HCT116 (cell line): ENCODE measurements around the gene RPL37A. TPM values are rescaled to one million over a fixed set of nuclear protein-coding genes. Genes with fewer than 3 reads are reported as not detected.

Experiments used
- ATAC-seq: fragments of 200-7000 bp; cut with Tn5 transposase; 2 replicates; pipeline ENCODE4 v1.9.1; 2020; ENCODE audit warnings: mild to moderate bottlenecking, moderate library complexity
- BruUV-seq: library from RNA; stranded (reverse); fragments of 400-500 nt; replicated peaks from 2 replicates; lab custom pipeline; 2021; lab: Mats Ljungman, UMichigan
- CTCF ChIA-PET: fragments of 300-600 bp; sonication (Branson Sonifier 250); formaldehyde crosslinking; loops from one replicate; lab custom pipeline; 2021; ENCODE audit warnings: antibody characterized with exemption; lab: Charles Lee
- POLR2A ChIA-PET: fragments of 300-600, 350-600 bp; sonication (Branson Sonifier 250); formaldehyde crosslinking; loops from one replicate; lab custom pipeline; 2021; ENCODE audit warnings: antibody characterized with exemption; lab: Charles Lee
- RAD21 ChIA-PET, 2 experiments: fragments of 300-600 bp; sonication (Branson Sonifier 250); formaldehyde crosslinking; loops; one replicate each; lab custom pipeline; 2023; ENCODE audit warnings: low total read pairs in 2 of 2; ENCODE audit not compliant: uncharacterized antibody in 2 of 2, unreplicated experiment in 2 of 2, low non-redundant PET in 1 of 2; lab: Charles Lee
- DNase-seq: peaks from one replicate; pipeline ENCODE4 v3.0.0-alpha.2; 2010; ENCODE audit warnings: low read depth, low spot score
- H2AFZ ChIP-seq: fragments of 200-600 bp; shearing (Covaris generic), sonication (generic); 2 replicates; pipeline ENCODE4 v1.6.1; 2017; ENCODE audit warnings: low read depth, mixed run types, mixed read lengths, antibody characterized with exemption, low read length; ENCODE audit not compliant: poor library complexity, severe bottlenecking
- H3K27ac ChIP-seq: 2 replicates; pipeline ENCODE4 v1.5.1; 2012; ENCODE audit warnings: low read depth, low read length
- H3K27me3 ChIP-seq: fragments of 200-600 bp; sonication (generic); 2 replicates; pipeline ENCODE4 v1.6.1; 2016; ENCODE audit warnings: mixed run types, low read length, mixed read lengths; ENCODE audit not compliant: insufficient read depth
- H3K36me3 ChIP-seq, 2 experiments: fragments of 200-500 bp in 1 of 2; fragments of 200-600 bp in 1 of 2; sonication (Bioruptor generic) in 1 of 2; sonication (generic) in 1 of 2; 2 replicates each; pipeline versions ENCODE4 v1.5.1 to v1.6.1; 2014 to 2016; ENCODE audit warnings: low read length in 2 of 2, inconsistent platforms in 1 of 2, mixed read lengths in 1 of 2, mixed run types in 1 of 2; ENCODE audit not compliant: insufficient read depth in 2 of 2, control insufficient read depth in 1 of 2
- H3K4me1 ChIP-seq, 2 experiments: fragments of 200-600 bp in 1 of 2; sonication (generic) in 1 of 2; 2 replicates each; pipeline versions ENCODE4 v1.5.1 to v1.6.1; 2012 to 2017; ENCODE audit warnings: low read length in 2 of 2, inconsistent platforms in 1 of 2, mild to moderate bottlenecking in 1 of 2, mixed read lengths in 1 of 2, mixed run types in 1 of 2, moderate library complexity in 1 of 2; ENCODE audit not compliant: insufficient read depth in 2 of 2, control insufficient read depth in 1 of 2
- H3K4me2 ChIP-seq: fragments of 200-600 bp; sonication (generic); 2 replicates; pipeline ENCODE4 v1.6.1; 2017; ENCODE audit warnings: mixed run types, low read length, mixed read lengths
- H3K4me3 ChIP-seq, 2 experiments: fragments of 200-600 bp in 1 of 2; sonication (generic) in 1 of 2; replicated peaks in 1 of 2; 2 replicates each; pipeline ENCODE4 v1.5.1; 2011 to 2016; ENCODE audit warnings: low read length in 2 of 2, control low read depth in 1 of 2, low read depth in 1 of 2, mild to moderate bottlenecking in 1 of 2, mixed read lengths in 1 of 2, mixed run types in 1 of 2
- H3K79me2 ChIP-seq: fragments of 200-600 bp; sonication (generic); 2 replicates; pipeline ENCODE4 v1.6.1; 2017; ENCODE audit warnings: mild to moderate bottlenecking, mixed run types, low read length, moderate library complexity, mixed read lengths; ENCODE audit not compliant: insufficient read depth
- H3K9ac ChIP-seq: fragments of 200-600 bp; sonication (generic); 2 replicates; pipeline ENCODE4 v1.6.1; 2016; ENCODE audit warnings: low read length, mixed read lengths
- H3K9me2 ChIP-seq: fragments of 200-600 bp; sonication (generic), shearing (Covaris generic); 2 replicates; pipeline ENCODE4 v1.6.1; 2017; ENCODE audit warnings: mixed run types, mild to moderate bottlenecking, moderate library complexity; ENCODE audit not compliant: insufficient read depth
- H3K9me3 ChIP-seq, 2 experiments: fragments of 200-500 bp in 1 of 2; fragments of 200-600 bp in 1 of 2; sonication (Bioruptor generic) in 1 of 2; sonication (generic) in 1 of 2; 2 replicates each; pipeline ENCODE4 v1.6.1; 2014 to 2017; ENCODE audit warnings: low read length in 2 of 2, mixed read lengths in 2 of 2, inconsistent platforms in 1 of 2, low read depth in 1 of 2, mild to moderate bottlenecking in 1 of 2, mixed run types in 1 of 2, moderate library complexity in 1 of 2; ENCODE audit not compliant: control insufficient read depth in 1 of 2, insufficient read depth in 1 of 2
- H4K20me1 ChIP-seq: fragments of 200-600 bp; sonication (generic), shearing (Covaris generic); 2 replicates; pipeline ENCODE4 v1.6.1; 2017; ENCODE audit warnings: mixed run types, mild to moderate bottlenecking, moderate library complexity; ENCODE audit not compliant: insufficient read depth
- ATF3 ChIP-seq: IDR thresholded peaks from 2 replicates; pipeline ENCODE4 v1.6.1; 2012
- CBX3 ChIP-seq: IDR thresholded peaks from 2 replicates; pipeline ENCODE4 v1.6.1; 2012; ENCODE audit warnings: low read depth
- CEBPB ChIP-seq: IDR thresholded peaks from 2 replicates; pipeline ENCODE4 v1.6.1; 2012; ENCODE audit warnings: low read depth
- CTCF ChIP-seq, 3 experiments: fragments of 200-600 bp in 1 of 3; sonication (generic) in 1 of 3; IDR thresholded peaks in 2 of 3; conservative IDR thresholded peaks in 1 of 3; 2 replicates each; pipeline ENCODE4 v1.5.1; 2012 to 2017; ENCODE audit warnings: low read depth in 2 of 3, low read length in 2 of 3, antibody characterized with exemption in 1 of 3, borderline replicate concordance in 1 of 3, control low read depth in 1 of 3, mild to moderate bottlenecking in 1 of 3, mixed read lengths in 1 of 3, mixed run types in 1 of 3, moderate library complexity in 1 of 3; ENCODE audit not compliant: insufficient read depth in 1 of 3
- ELF1 ChIP-seq: IDR thresholded peaks from 2 replicates; pipeline ENCODE4 v1.6.1; 2012; ENCODE audit warnings: low read depth, borderline replicate concordance
- EZH2 ChIP-seq: fragments of 200-600 bp; sonication (generic); IDR thresholded peaks from 2 replicates; pipeline ENCODE4 v1.6.1; 2017; ENCODE audit warnings: antibody characterized with exemption, mixed run types
- EZH2phosphoT487 ChIP-seq: fragments of 200-600 bp; IDR thresholded peaks from 2 replicates; pipeline ENCODE4 v1.6.1; 2018; ENCODE audit warnings: antibody characterized with exemption, borderline replicate concordance
- FOSL1 ChIP-seq: IDR thresholded peaks from 2 replicates; pipeline ENCODE4 v1.6.1; 2012; ENCODE audit warnings: low read depth
- SIN3A ChIP-seq: IDR thresholded peaks from 2 replicates; pipeline ENCODE4 v1.6.1; 2012; ENCODE audit warnings: low read depth
- SP1 ChIP-seq: IDR thresholded peaks from 2 replicates; pipeline ENCODE4 v1.6.1; 2012; ENCODE audit warnings: low read depth
- SRF ChIP-seq: IDR thresholded peaks from 2 replicates; pipeline ENCODE4 v1.6.1; 2012; ENCODE audit warnings: low read depth
- TCF7L2 ChIP-seq: IDR thresholded peaks from 2 replicates; pipeline ENCODE4 v1.7.0; 2011; ENCODE audit warnings: borderline replicate concordance, inconsistent platforms; ENCODE audit not compliant: insufficient read depth, insufficient read length; ENCODE audit errors: extremely low read depth
- intact Hi-C: fragments of 100-400 bp; cut with micrococcal nuclease; formaldehyde crosslinking; loops from 2 replicates; pipeline ENCODE4 v1.10.0; 2022
- total RNA-seq: library from RNA; stranded (reverse); gene quantifications from one replicate; pipeline ENCODE4 v1.2.1, GENCODE V29; 2021; ENCODE audit not compliant: unreplicated experiment

The RPL37A gene
- total RNA-seq, 1 experiment from 2014 or later: 3,018 TPM

- no peak overlapping the region for H3K4me3 ChIP-seq
- no peaks in the 10 kb centered on the region for H3K27me3 ChIP-seq
- CTCF ChIA-PET: no interaction called here
- H3K9me3 ChIP-seq: no peaks in the 10 kb centered on the region
- H4K20me1 ChIP-seq: no peaks in the 10 kb centered on the region
- no peak overlapping the region for H2AFZ ChIP-seq
- TF ChIP-seq ELF1 (no peak), EZH2 (no peak), CTCF (IDR thresholded peaks at IDR 0.05 in 2 of 3, conservative IDR thresholded peaks at IDR 0.05 in 1 of 3; ENCODE audit: borderline replicate concordance in 1 of 3, insufficient read depth in 1 of 3, low read depth in 2 of 3, low read length in 2 of 3) (no peak), EZH2phosphoT487 (no peak), SP1 (no peak), TCF7L2 (no peak), FOSL1 (no peak), ATF3 (no peak), SIN3A (no peak), SRF (no peak), CEBPB (no peak), CBX3 (no peak)
- intact Hi-C loops: no loop called here
- BruUV-seq: no TSS peak
- H3K9me2 ChIP-seq: no peaks in the 10 kb centered on the region
- no peak overlapping the region for H3K9ac ChIP-seq
- no peaks in the 10 kb centered on the region for H3K36me3 ChIP-seq
- POLR2A ChIA-PET: no interaction called here
- H3K27ac ChIP-seq: no peak overlapping the region
- H3K79me2 ChIP-seq: no peaks in the 10 kb centered on the region
- H3K4me2 ChIP-seq: no peak overlapping the region
- no peak for ATAC-seq
- DNase-seq: no peak
- peaks cover 4 to 9% of the 10 kb centered on the region in 2 experiments; a peak in 2 of 4 replicates for H3K4me1 ChIP-seq
- RAD21 ChIA-PET: no interaction called here
Observed at GRCh38 chr2:216551234-216552068, 52.8 kb downstream of the RPL37A start.
